Fibroblast of pulmonary artery (primary cell): Measurements from ENCODE around the gene PGLYRP3.

Source experiments
- DNase-seq: peaks from one replicate; pipeline ENCODE4 v3.0.0-alpha.2; 2010; ENCODE audit warnings: low read depth
- H3K4me3 ChIP-seq: replicated peaks from 2 replicates; pipeline ENCODE4 v1.5.1; 2011; ENCODE audit warnings: low read depth, mild to moderate bottlenecking, control low read depth, low read length, moderate library complexity
- CTCF ChIP-seq: IDR thresholded peaks from 2 replicates; pipeline ENCODE4 v1.5.1; 2011; ENCODE audit warnings: mild to moderate bottlenecking, control low read depth, low read length, inconsistent platforms; ENCODE audit errors: missing control alignments

Gene PGLYRP3

DNA sequence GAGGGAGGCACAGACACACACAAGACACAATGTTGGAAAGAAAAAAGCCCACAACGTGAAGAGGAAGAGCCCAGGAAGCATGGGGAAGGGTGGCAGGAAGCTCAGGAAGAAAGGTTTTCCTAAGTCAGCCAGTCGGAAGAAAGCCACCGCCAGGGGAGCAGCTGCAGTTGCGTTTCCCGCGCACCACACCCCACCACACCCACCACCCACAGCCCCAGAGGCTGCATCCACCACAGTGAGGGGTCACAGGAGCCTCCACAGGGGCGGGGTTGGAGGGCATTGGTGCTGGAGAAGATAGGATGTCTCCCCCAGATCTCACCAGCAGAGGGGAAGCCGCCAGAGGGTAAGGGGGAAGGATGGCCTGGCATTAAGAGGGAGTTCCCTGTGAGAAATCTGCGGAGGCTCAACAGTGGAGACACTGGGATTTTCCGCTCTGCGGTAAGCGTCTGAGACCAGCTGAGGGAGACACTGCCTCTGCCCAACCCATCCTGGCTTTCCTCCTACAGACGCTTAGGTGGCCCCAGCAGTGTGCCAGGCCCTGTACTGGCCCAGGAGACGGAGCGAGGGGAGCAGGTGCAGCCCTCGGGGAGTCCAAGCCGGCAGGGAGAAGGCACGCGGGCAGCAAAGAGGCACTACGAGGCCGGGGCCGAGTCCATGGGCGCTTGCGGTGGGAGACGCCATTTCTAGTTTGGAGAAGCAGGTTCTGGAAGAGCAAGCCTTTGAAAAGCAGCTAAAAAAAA lies 19.8 kb downstream of the PGLYRP3 start:
- no peak for TF ChIP-seq CTCF
- DNase-seq: no peak
- H3K4me3 ChIP-seq: no peak overlapping the region

DNA sequence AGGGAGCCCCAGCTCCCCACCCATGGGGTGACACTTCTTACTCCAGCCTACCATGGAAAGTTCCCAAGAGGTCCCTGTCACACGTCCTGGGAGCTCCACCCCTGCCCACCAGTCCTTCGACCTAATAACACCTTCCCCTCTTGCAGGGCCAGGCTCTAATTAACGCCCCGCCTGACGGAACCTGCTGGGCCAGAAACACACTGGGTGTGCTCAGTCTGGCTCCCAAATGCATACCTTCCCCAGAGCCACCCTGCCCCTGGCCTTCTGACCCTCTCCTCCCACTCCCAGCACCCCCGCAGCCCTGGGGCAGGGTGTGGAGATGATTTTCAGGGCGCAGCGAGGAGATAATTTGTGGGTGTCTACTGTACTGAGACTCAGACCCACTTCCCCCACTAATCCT lies 20.6 kb downstream of the PGLYRP3 start:
- no peak for DNase-seq
- TF ChIP-seq CTCF: no peak
- H3K4me3 ChIP-seq: no peak overlapping the region

GRCh38 chr1:153291514-153291913 lies 21.2 kb downstream of the PGLYRP3 start:
- no peak for DNase-seq
- H3K4me3 ChIP-seq: no peak overlapping the region
- no peak for TF ChIP-seq CTCF

DNA sequence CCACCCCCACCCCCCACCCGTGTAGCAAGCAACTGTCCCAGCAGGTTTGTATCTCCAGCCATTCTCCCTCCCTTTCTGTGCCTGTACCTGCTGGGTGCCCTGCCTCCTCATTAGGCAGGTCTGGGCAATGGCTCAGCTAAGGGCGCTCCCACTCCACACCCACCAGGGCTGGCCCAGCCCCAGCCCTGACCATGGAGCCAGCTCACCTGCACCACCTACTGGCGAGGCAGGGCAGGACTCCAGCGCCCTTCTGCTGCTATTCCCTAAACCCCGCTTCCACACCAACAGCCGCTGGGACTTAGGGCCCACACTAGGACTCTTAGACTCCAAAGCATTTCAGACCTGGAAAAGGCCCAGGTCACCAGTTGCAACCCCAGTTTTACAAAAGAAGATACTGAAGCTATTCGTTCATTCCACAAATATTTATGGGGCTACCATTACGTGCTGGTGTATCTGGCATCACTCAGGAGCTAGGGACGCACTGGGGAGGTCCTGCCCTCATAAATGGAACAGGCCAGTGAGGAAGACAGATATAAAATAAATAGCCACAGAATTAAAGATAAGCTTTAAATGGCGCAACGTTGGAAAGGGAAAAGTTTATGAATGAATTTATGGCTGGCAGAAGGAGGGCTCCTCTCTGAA lies 24.0 kb downstream of the PGLYRP3 start:
- no peak overlapping the region for H3K4me3 ChIP-seq
- no peak for DNase-seq

DNA sequence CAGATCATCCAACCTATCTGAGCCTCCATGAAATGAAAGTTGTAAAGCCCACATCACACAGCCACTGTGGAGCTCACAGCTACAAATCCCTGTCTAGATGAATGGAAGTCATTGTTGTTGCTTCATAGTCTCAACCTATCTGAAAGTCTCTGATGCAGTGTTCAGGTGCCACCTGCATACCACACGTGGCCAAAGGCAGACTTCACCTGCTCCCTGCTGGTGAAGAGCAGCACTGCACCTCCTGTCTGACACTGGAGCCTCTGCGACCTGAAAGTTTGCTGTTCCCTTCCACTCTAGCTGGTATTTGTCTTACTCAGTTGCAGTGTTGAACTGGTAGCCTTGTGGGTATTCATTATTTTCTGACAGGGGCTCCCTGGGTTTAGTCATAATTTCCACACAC lies 34.9 kb downstream of the PGLYRP3 start:
- TF ChIP-seq CTCF: peak; percentile 43
- no peak for DNase-seq
- H3K4me3 ChIP-seq: no peak overlapping the region

More for the DNA sequence above, 24.0 kb downstream of the PGLYRP3 start:
- peak; percentile 29 for TF ChIP-seq CTCF

- no peak overlapping the region for H3K4me3 ChIP-seq
- no peak for TF ChIP-seq CTCF
- no peak for DNase-seq
Measured at GRCh38 chr1:153272186-153272585, 40.6 kb downstream of the PGLYRP3 start.
